Measurements from ENCODE around the gene TNRC6B.
"Not testable (repeated sequence)": the region's sequence is repeated elsewhere in the genome, so short reads cannot be mapped to it uniquely, and the experiment has no call there.

Gene TNRC6B

GRCh38 chr22:40182231-40182835 is 4.6 kb downstream of the TNRC6B start:
- peak; percentile 57 for DNase-seq

- DNase-seq = peak; percentile 90
Measured at GRCh38 chr22:40183029-40183581, 5.4 kb downstream of the TNRC6B start.

GRCh38 chr22:40183603-40184002 is 5.9 kb downstream of the TNRC6B start:
- DNase-seq = not testable (repeated sequence)

- DNase-seq = no peak
Measured at GRCh38 chr22:40187389-40187788, 9.7 kb downstream of the TNRC6B start.

- DNase-seq = no peak
Measured at GRCh38 chr22:40189997-40190396, 12.3 kb downstream of the TNRC6B start.

- DNase-seq = no peak
Measured at GRCh38 chr22:40190501-40190900, 12.8 kb downstream of the TNRC6B start.

- peak; percentile 48 for DNase-seq
Measured at GRCh38 chr22:40193429-40194421, 16.0 kb downstream of the TNRC6B start.

GRCh38 chr22:40194656-40195055 is 16.9 kb downstream of the TNRC6B start:
- DNase-seq = no peak

- peak; percentile 95 for DNase-seq
Measured at GRCh38 chr22:40196628-40197360, 19.1 kb downstream of the TNRC6B start.

GRCh38 chr22:40197421-40197820 is 19.7 kb downstream of the TNRC6B start:
- DNase-seq = not testable (repeated sequence)

GRCh38 chr22:40198733-40199132 is 21.0 kb downstream of the TNRC6B start:
- DNase-seq = no peak

GRCh38 chr22:40199223-40199622 is 21.5 kb downstream of the TNRC6B start:
- DNase-seq = no peak

- no peak for DNase-seq
Measured at GRCh38 chr22:40199852-40200251, 22.1 kb downstream of the TNRC6B start.

GRCh38 chr22:40200795-40201530 is 23.2 kb downstream of the TNRC6B start:
- DNase-seq = no peak

- no peak for DNase-seq
Measured at GRCh38 chr22:40202225-40202944, 24.7 kb downstream of the TNRC6B start.

- DNase-seq = no peak
Measured at GRCh38 chr22:40203572-40203971, 25.8 kb downstream of the TNRC6B start.

GRCh38 chr22:40204321-40205116 is 26.8 kb downstream of the TNRC6B start:
- DNase-seq = peak; percentile 83

GRCh38 chr22:40206561-40206960 is 28.8 kb downstream of the TNRC6B start:
- DNase-seq = no peak

GRCh38 chr22:40210818-40211217 is 33.1 kb downstream of the TNRC6B start:
- no peak for DNase-seq

GRCh38 chr22:40211476-40212054 is 33.8 kb downstream of the TNRC6B start:
- DNase-seq = no peak

All from fibroblast of skin of right quadriceps (primary cell).